Erythroblast (primary cell): ENCODE results near the gene SAFB2.

Experiments
- GATA1 ChIP-seq: IDR thresholded peaks from 2 replicates; pipeline ENCODE4 v1.6.1; 2011; ENCODE audit warnings: low read depth, mild to moderate bottlenecking, control low read depth, low read length, moderate library complexity
- POLR2A ChIP-seq: IDR thresholded peaks from 2 replicates; pipeline ENCODE4 v1.6.1; 2011; ENCODE audit warnings: mild to moderate bottlenecking, low read length

GRCh38 chr19:5586300-5587070 is 36.1 kb downstream of the SAFB2 start:
- TF ChIP-seq POLR2A, result no peak
- no peak for TF ChIP-seq GATA1
